Measurements from ENCODE around the gene CACNA1H.
"Not testable (repeated sequence)": the region's sequence is repeated elsewhere in the genome, so short reads cannot be mapped to it uniquely, and the experiment has no call there.

The CACNA1H gene

DNA sequence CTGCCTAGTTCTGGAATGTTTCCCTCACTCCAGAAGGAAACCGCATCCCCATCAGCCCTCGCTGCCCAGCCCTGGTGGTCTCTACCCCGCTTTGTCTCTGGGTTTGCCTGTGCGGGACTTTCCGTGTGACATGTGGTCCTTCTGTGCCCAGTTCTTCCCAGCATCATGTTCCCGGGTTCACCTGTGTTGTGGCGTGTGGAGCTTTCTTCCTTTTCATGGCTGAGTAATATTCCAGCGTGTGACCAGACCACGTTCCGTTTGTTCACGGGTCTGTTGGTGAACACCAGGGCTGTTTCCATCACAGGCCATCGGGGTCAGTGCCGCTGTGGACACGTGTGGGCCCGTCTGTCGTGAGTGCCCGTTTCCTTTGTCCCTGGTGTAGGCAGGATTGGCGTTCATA, 32.1 kb downstream of the CACNA1H start:
- Histone ChIP-seq H3K36me3 (ENCODE audit: control insufficient read depth, insufficient read depth, low read length) (no peaks in the 10 kb centered on the region), H3K9me3 (ENCODE audit: control insufficient read depth, low read length) (no peaks in the 10 kb centered on the region), H3K4me3 (ENCODE audit: extremely low read depth, insufficient read depth, low read length, poor library complexity, severe bottlenecking) (no peak overlapping the region), H3K4me1 (ENCODE audit: control insufficient read depth, insufficient read depth, low read length, poor library complexity, severe bottlenecking) (peaks cover 11% of the 10 kb centered on the region), H3K27ac (ENCODE audit: low read depth, low read length, severe bottlenecking) (no peak overlapping the region)
- 96 to 98% methylated on average over 18 of the region's 18 CpGs for WGBS, 2 experiments (ENCODE audit: insufficient coverage in 2 of 2)

DNA sequence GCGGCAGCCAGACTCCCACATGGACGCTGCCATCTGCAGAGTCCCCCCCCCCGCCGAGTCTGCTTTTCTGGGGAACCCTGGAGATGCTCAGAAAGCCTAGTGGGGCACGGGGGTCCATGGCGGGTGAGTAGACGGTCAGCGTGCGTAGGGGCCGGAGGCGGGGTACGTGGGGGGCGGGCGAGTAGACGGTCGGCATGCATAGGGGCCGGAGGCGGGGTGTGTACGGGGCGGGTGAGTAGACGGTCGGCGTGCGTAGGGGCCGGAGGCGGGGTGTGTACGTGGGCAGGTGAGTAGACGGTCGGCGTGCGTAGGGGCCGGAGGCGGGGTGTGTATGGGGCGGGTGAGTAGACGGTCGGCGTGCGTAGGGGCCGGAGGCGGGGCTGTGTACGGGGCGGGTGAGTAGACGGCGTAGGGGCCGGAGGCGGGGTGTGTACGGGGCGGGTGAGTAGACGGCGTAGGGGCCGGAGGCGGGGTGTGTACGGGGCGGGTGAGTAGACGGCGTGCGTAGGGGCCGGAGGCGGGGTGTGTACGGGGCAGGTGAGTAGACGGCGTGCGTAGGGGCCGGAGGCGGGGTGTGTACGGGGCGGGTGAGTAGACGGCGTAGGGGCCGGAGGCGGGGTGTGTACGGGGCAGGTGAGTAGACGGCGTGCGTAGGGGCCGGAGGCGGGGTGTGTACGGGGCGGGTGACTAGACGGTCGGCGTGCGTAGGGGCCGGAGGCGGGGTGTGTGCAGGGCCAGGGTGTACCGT, 32.7 kb downstream of the CACNA1H start:
- WGBS, 2 experiments (ENCODE audit: insufficient coverage in 2 of 2) = 93% methylated on average over 9 to 55 of the region's 86 CpGs
- not testable (repeated sequence) for H3K36me3 ChIP-seq (ENCODE audit: control insufficient read depth, insufficient read depth, low read length); H3K4me3 ChIP-seq (ENCODE audit: extremely low read depth, insufficient read depth, low read length, poor library complexity, severe bottlenecking); H3K9me3 ChIP-seq (ENCODE audit: control insufficient read depth, low read length); H3K27ac ChIP-seq (ENCODE audit: low read depth, low read length, severe bottlenecking)
- H3K4me1 ChIP-seq (ENCODE audit: control insufficient read depth, insufficient read depth, low read length, poor library complexity, severe bottlenecking) = peaks cover 11% of the 10 kb centered on the region

GRCh38 chr16:1188432-1189189, 35.7 kb downstream of the CACNA1H start:
- Histone ChIP-seq H3K36me3 (ENCODE audit: control insufficient read depth, insufficient read depth, low read length) (no peaks in the 10 kb centered on the region), H3K9me3 (ENCODE audit: control insufficient read depth, low read length) (no peaks in the 10 kb centered on the region), H3K4me1 (ENCODE audit: control insufficient read depth, insufficient read depth, low read length, poor library complexity, severe bottlenecking) (peaks cover 4% of the 10 kb centered on the region), H3K27ac (ENCODE audit: low read depth, low read length, severe bottlenecking) (no peak overlapping the region), H3K4me3 (ENCODE audit: extremely low read depth, insufficient read depth, low read length, poor library complexity, severe bottlenecking) (no peak overlapping the region)
- 49 to 54% methylated on average over 24 to 26 of the region's 32 CpGs for WGBS, 2 experiments (ENCODE audit: insufficient coverage in 2 of 2)

DNA sequence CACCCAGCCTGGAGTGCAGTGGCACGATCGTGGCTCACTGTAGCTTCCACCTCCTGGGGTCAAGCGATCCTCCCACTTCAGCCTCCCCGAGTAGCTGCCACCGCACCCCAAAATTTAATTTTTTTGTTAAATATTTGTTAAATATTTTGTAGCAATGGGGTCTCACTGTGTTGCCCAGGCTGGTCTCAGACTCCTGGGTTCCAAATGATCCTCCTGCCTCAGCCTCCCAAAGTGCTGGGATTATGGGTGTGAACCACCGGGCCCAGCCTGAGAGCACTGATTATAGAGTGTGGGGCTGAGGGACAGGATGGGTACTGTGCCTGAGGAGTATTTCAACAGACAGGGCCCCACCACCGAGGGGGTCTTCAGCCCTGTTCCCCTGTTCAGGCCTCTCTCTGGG, 36.5 kb downstream of the CACNA1H start:
- H3K4me3 ChIP-seq (ENCODE audit: extremely low read depth, insufficient read depth, low read length, poor library complexity, severe bottlenecking) = no peak overlapping the region
- H3K27ac ChIP-seq (ENCODE audit: low read depth, low read length, severe bottlenecking) = no peak overlapping the region
- peaks cover 4% of the 10 kb centered on the region for H3K4me1 ChIP-seq (ENCODE audit: control insufficient read depth, insufficient read depth, low read length, poor library complexity, severe bottlenecking)
- H3K36me3 ChIP-seq (ENCODE audit: control insufficient read depth, insufficient read depth, low read length) = no peaks in the 10 kb centered on the region
- H3K9me3 ChIP-seq (ENCODE audit: control insufficient read depth, low read length) = no peaks in the 10 kb centered on the region
- 86 to 95% methylated on average over 2 of the region's 7 CpGs for WGBS, 2 experiments (ENCODE audit: insufficient coverage in 2 of 2)

GRCh38 chr16:1190789-1191188, 37.9 kb downstream of the CACNA1H start:
- not testable (repeated sequence) for H3K36me3 ChIP-seq (ENCODE audit: control insufficient read depth, insufficient read depth, low read length); H3K27ac ChIP-seq (ENCODE audit: low read depth, low read length, severe bottlenecking); H3K4me1 ChIP-seq (ENCODE audit: control insufficient read depth, insufficient read depth, low read length, poor library complexity, severe bottlenecking); H3K9me3 ChIP-seq (ENCODE audit: control insufficient read depth, low read length); H3K4me3 ChIP-seq (ENCODE audit: extremely low read depth, insufficient read depth, low read length, poor library complexity, severe bottlenecking)
- WGBS, 2 experiments (ENCODE audit: insufficient coverage in 2 of 2) = 88 to 94% methylated on average over 10 to 11 of the region's 11 CpGs

- Histone ChIP-seq H3K27ac (ENCODE audit: low read depth, low read length, severe bottlenecking) (no peak overlapping the region), H3K36me3 (ENCODE audit: control insufficient read depth, insufficient read depth, low read length) (no peaks in the 10 kb centered on the region), H3K4me3 (ENCODE audit: extremely low read depth, insufficient read depth, low read length, poor library complexity, severe bottlenecking) (no peak overlapping the region), H3K9me3 (ENCODE audit: control insufficient read depth, low read length) (no peaks in the 10 kb centered on the region), H3K4me1 (ENCODE audit: control insufficient read depth, insufficient read depth, low read length, poor library complexity, severe bottlenecking) (peaks cover 4% of the 10 kb centered on the region)
- 83 to 88% methylated on average over 4 to 5 of the region's 9 CpGs for WGBS, 2 experiments (ENCODE audit: insufficient coverage in 2 of 2)
Observed at GRCh38 chr16:1192384-1193073, 39.6 kb downstream of the CACNA1H start.

DNA sequence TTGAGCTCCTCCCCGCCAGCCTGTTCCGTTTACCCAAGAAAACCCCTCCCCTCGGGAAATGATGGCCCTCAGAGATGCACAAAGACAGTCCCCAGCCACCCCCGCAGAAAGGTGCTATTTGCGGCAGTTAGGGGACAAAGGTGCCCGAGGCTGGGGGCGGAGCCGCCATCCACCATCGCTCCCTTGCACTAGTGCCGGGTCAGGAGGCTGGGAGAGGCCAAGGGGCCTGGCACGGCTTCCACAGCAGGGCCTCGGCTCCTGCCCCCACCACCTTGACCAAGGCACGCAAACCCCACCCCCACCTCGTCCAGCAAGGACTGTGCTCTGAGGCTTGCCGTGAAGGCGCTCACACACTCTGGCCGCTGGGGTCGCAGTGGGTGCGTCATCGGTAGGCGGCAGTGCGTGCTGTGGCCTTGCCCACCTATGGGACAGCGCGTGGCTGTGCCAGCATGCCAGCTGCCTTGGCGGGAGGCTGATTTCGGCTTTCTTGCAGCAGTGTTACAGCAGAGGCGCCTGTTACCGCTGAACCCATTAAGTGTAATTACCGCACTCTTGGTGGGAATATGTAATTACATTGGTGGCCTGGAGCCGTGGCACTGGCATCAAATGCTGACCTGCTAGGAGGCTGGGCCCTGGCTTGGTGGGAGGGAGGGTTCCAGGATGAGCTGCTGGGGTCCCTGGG, 40.4 kb downstream of the CACNA1H start:
- WGBS, 2 experiments (ENCODE audit: insufficient coverage in 2 of 2) = 82 to 84% methylated on average over 26 to 30 of the region's 30 CpGs
- peaks cover 4% of the 10 kb centered on the region for H3K4me1 ChIP-seq (ENCODE audit: control insufficient read depth, insufficient read depth, low read length, poor library complexity, severe bottlenecking)
- H3K9me3 ChIP-seq (ENCODE audit: control insufficient read depth, low read length) = no peaks in the 10 kb centered on the region
- no peaks in the 10 kb centered on the region for H3K36me3 ChIP-seq (ENCODE audit: control insufficient read depth, insufficient read depth, low read length)
- no peak overlapping the region for H3K27ac ChIP-seq (ENCODE audit: low read depth, low read length, severe bottlenecking)
- no peak overlapping the region for H3K4me3 ChIP-seq (ENCODE audit: extremely low read depth, insufficient read depth, low read length, poor library complexity, severe bottlenecking)

DNA sequence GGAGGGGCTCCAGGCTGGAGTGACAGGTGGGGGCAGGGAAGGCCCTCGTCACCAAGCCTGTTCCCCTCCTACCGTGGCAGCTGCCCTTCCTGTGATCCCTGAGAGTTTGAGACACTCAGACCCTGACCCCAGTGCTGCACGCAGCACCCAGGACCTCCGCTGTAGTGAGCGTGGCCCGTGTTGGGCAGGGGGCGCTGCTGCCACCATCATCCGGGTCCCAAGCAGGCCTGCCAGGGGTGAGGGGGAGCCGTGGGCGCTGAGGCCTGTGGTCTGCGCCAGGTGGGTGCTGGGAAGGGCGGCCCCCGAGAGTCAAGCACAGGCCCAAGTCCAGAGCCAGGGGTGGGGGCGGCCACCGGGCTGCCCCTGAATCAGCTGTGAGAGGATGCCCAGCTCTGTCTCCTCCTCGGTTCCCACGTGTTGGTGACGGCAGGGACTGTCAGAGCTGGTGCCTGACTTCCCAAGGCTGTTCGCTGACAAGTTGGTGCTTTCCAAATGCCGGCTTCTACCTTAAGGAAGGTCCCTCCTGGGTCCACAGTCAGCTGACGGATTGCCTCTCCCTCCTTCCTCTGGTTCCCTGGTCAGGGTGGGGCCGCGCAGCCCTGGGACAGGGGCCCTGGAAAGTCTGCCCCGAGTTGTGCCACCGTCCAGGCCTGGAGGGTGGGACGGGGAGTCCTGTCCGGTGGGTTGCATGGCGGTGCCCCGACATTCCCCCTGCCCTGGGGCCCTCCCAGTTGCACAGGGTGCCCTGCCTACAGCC, 41.1 kb downstream of the CACNA1H start:
- no peaks in the 10 kb centered on the region for H3K36me3 ChIP-seq (ENCODE audit: control insufficient read depth, insufficient read depth, low read length)
- no peaks in the 10 kb centered on the region for H3K9me3 ChIP-seq (ENCODE audit: control insufficient read depth, low read length)
- no peak overlapping the region for H3K4me3 ChIP-seq (ENCODE audit: extremely low read depth, insufficient read depth, low read length, poor library complexity, severe bottlenecking)
- H3K27ac ChIP-seq (ENCODE audit: low read depth, low read length, severe bottlenecking) = no peak overlapping the region
- 79 to 83% methylated on average over 24 to 26 of the region's 29 CpGs for WGBS, 2 experiments (ENCODE audit: insufficient coverage in 2 of 2)
- peaks cover 4% of the 10 kb centered on the region for H3K4me1 ChIP-seq (ENCODE audit: control insufficient read depth, insufficient read depth, low read length, poor library complexity, severe bottlenecking)

- 55 to 65% methylated on average over 25 to 45 of the region's 61 CpGs for WGBS, 2 experiments (ENCODE audit: insufficient coverage in 2 of 2)
- Histone ChIP-seq H3K4me1 (ENCODE audit: control insufficient read depth, insufficient read depth, low read length, poor library complexity, severe bottlenecking) (peaks cover 4% of the 10 kb centered on the region), H3K4me3 (ENCODE audit: extremely low read depth, insufficient read depth, low read length, poor library complexity, severe bottlenecking) (no peak overlapping the region), H3K36me3 (ENCODE audit: control insufficient read depth, insufficient read depth, low read length) (no peaks in the 10 kb centered on the region), H3K9me3 (ENCODE audit: control insufficient read depth, low read length) (no peaks in the 10 kb centered on the region), H3K27ac (ENCODE audit: low read depth, low read length, severe bottlenecking) (no peak overlapping the region)
Observed at GRCh38 chr16:1194665-1195392, 41.9 kb downstream of the CACNA1H start.

GRCh38 chr16:1195393-1195666, 42.4 kb downstream of the CACNA1H start:
- Histone ChIP-seq H3K9me3 (ENCODE audit: control insufficient read depth, low read length) (no peaks in the 10 kb centered on the region), H3K4me3 (ENCODE audit: extremely low read depth, insufficient read depth, low read length, poor library complexity, severe bottlenecking) (no peak overlapping the region), H3K27ac (ENCODE audit: low read depth, low read length, severe bottlenecking) (no peak overlapping the region), H3K4me1 (ENCODE audit: control insufficient read depth, insufficient read depth, low read length, poor library complexity, severe bottlenecking) (peaks cover 4% of the 10 kb centered on the region), H3K36me3 (ENCODE audit: control insufficient read depth, insufficient read depth, low read length) (no peaks in the 10 kb centered on the region)
- WGBS, 2 experiments (ENCODE audit: insufficient coverage in 2 of 2) = 92 to 95% methylated on average over 8 to 10 of the region's 14 CpGs

Data from mesodermal cell (in vitro differentiated cells).